HG03045 (cell line): ENCODE measurements around the gene ARF1.

ENCODE experiments used
- ATAC-seq: cut with Tn5 transposase; IDR thresholded peaks from one replicate; pipeline ENCODE4 v1.9.1; 2021; ENCODE audit warnings: mild to moderate bottlenecking, moderate library complexity; ENCODE audit not compliant: unreplicated experiment

The ARF1 gene

GRCh38 chr1:228117335-228117734 is 34.8 kb downstream of the ARF1 start:
- ATAC-seq: no peak

DNA sequence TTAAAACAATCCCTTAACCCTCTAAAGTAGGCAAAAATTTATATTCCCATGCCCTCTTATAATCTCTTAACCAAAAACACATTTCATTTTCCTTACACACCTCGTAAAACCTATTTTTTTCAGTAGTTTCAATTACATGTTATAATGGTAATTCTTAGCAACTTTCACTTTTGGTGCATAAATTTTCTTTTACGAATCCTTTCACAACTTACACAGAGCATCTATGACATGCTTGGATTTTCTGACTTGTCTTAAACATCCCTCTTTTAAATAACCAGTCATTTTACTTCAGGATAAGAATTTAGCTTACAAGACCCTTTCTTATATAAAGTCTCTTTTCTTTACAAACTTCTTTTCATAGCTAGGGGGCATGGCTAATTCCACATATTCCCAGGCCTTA is 35.5 kb downstream of the ARF1 start:
- ATAC-seq: no peak

- no peak for ATAC-seq
These were observed 37.8 kb downstream of the ARF1 start for GRCh38 chr1:228120351-228120750.

DNA sequence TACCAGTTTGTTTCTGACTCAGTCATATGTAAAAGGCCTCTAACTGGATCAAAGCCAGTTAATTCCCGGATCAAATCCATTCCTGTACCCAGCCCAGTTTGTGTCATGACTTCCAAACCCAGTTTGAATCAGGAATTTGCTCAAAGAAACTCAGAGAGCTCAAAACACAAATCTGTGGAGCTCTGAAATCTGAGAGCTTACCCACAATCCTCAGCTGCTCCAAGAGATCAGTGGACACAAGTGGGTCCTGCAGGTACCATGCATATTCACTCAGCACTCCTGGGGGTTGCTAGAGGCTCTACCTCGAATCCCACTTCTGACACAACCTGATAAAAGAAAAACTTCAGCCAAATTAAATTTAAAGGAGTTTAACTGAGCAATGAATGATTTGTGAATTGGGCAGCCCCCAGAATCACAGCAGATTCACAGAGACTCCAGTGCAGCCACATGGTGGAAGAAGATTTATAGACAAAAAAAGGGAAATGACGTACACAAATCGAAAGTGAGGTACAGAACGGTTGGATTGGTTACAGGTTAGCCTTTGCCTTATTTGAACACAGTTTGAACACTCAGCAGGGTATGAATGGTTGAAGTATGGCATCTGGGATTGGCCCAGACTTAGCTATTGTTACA is 38.5 kb downstream of the ARF1 start:
- no peak for ATAC-seq

- no peak for ATAC-seq
These were observed 40.5 kb downstream of the ARF1 start for GRCh38 chr1:228122921-228123441.

GRCh38 chr1:228123505-228123904 is 41.0 kb downstream of the ARF1 start:
- ATAC-seq: no peak

- ATAC-seq: no peak
These were observed 42.7 kb downstream of the ARF1 start for GRCh38 chr1:228125185-228125584.

DNA sequence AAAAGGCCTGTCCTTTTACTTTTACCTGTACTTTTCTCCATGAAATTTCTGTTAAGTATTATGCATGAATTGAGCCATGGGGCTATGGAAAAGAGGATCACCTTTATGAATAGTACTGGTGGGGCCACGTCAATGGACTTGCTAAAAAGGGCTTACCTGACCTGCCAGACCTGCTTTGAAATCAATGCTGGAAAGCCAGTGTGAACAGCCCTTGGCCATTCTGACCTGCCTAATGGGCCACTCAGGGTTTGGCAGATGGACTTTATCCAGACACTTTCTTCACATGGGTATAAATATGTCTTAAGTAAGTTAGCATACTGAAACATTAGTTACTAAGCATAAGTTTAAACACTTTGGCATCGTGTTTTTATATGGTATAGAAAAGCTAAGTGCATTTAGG is 49.3 kb downstream of the ARF1 start:
- ATAC-seq: no peak

GRCh38 chr1:228134591-228134990 is 52.1 kb downstream of the ARF1 start:
- no peak for ATAC-seq

DNA sequence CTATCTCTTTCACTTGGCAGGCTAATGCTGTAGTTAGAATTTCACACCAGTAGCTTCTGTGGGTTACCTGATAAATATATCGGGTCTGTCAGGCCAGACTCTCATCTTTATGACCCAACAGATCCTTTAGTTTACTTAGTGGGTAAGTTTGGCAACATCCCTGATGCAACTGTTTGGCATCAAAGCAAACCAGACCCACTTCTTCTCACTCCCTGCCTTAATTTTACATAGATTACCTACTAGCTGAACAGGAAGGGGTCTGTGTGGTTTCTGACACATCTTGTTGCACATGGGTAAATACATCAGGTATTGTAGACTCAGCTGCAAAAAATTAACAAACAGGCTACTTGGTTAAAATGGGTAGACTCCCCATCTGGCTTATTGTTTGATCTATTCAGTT is 54.4 kb downstream of the ARF1 start:
- no peak for ATAC-seq

GRCh38 chr1:228139406-228139930 is 57.0 kb downstream of the ARF1 start:
- ATAC-seq: no peak

DNA sequence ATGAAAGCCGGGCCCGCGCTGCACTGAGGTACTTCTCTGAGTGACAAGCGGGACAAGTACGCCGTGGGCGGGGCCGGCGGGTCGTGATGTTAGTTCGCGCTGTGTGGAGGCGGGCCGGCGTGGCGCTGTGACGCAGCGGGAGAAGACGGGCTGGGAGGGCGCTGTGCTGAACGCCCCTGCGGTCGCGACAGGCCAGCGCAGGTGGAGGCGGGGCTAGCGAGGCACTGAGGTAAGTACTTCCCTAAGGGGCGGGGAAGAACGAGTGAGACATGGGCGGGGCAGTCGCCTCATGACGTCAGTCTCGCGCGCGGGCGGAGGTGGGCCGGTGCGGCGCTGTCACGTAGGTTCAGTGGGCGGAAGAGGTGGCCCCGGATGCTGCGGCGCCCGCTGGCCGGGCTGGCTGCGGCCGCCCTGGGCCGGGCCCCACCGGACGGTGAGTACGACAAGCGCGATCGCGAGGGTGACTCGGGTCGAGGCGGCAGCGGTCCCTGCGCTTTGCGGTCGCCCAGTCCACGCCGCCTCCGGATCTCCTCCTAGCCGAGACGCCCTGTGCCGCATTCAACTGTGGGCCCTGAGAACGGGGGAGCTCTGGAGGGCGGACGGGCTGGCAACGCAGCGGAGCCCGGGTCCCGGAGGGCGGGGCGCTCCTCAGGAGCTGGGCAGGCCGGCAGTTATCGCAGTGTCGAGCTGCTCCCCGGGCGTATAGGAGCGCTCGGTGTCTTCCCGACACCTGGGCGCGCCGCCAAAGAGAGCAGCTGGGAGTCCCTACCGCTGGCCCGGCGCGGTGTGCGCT is 57.6 kb downstream of the ARF1 start, which contains the start of gene GUK1:
Gene GUK1 (plus strand): TSS at position 349 of the 793 bp plus-strand sequence. CDS start 24 bp downstream, at position 373.
- ATAC-seq: peak; percentile 91

- no peak for ATAC-seq
These were observed 58.3 kb downstream of the ARF1 start for GRCh38 chr1:228140724-228141225.

GRCh38 chr1:228141226-228142044 is 58.9 kb downstream of the ARF1 start:
- no peak for ATAC-seq

GRCh38 chr1:228142155-228142691 is 59.7 kb downstream of the ARF1 start:
- no peak for ATAC-seq

GRCh38 chr1:228142701-228143136 is 60.2 kb downstream of the ARF1 start:
- ATAC-seq: no peak

DNA sequence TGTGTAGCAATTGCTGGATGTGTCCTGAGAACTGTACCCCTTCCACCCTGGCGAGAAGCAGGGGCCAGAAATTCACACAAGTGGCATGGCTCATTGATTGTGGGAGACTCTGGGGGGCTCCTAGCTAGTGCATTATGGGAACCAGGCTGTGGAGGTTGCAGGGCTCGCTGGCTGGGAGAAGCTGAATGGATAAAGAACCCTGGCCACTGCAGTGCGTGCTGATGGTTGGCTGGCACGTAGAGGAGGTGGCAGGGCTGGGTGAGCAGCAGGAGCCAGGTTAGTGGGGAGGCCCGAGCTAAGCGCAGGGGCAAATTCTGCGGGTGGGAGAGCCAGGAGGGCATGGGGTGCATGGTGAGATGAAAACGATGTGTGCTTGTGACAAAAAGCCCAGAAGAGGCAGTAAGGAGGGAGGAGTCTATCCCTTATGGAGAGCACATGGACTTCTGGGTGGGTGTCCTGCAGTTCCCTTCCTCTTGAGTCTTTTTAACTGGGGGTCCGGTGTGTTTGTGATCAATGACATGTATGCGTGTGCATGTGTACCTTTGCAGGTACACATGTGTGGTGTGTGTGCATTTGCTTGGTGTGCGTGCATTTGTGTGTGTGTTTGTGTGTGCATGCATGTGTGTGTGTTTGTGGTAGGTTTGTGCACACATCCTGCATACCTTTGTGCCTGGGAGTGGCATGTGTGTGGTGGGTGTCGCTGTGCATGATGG is 61.1 kb downstream of the ARF1 start:
- no peak for ATAC-seq

DNA sequence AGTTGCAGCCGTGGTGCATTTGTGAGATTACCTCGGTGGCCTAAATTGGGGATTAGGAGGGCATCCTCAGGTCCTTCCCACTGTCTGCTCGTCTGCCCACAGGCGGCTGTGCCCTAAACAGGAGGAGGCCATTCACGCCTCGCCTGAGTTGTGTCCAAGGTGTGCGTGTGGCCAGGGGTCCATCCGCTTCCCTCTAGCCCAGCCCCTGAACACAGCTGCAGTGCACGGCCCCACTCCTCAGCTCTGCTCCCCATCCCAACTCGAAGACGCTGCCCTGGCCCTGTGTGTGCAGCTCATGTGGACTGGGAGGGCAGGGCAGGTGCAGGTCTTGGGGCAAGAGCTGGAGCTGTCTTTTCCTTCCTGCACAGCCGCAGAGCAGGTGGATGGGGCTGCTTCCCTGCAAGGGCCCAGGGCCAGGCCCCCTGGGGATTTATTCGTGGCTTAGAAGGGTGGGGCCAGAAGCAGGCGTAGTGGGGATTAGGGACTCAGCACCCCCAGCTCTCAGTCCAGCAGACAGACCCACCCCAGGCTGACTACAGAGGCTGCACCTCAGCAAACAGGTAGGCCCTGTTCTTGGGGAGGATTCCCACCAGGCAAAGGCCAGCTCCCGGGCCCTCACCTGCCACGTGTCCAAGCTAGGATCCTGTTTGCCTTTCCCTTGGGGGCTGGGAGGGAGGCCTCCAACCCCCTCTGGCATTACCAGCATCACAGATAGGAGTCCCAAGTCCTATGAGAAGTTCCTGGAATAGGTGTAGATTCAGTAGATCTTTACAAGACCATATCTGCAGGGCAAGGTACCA is 61.9 kb downstream of the ARF1 start:
- ATAC-seq: no peak

- no peak for ATAC-seq
These were observed 62.5 kb downstream of the ARF1 start for GRCh38 chr1:228144993-228145343.
